ENCODE data around the gene NTSR1.

DNA sequence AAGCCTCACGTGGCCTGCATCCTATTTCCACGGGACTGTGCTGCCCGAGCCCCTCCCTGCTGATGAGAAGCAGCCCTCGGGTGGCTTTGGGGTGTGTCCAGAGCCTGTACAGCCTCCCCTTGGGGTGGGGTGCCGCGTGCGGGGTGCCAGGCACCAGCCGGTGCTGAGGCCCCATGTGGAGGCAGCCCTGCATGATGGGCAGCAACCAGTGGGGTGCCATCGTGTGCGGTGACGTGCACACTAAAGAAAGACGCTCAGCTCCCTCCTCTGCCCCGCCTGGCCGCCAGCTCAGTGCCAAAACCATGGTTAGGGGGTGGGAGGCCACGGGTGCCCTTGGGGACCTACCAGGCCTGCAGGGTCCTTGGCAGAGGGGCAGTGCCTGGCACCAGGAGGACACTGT, 26.2 kb downstream of the NTSR1 start:
- TF ChIP-seq EZH2phosphoT487 (IDR thresholded peaks at IDR 0.05; ENCODE audit: insufficient read depth, low read depth) (no peak), EZH2 (IDR thresholded peaks at IDR 0.05; ENCODE audit: insufficient read depth, poor library complexity, severe bottlenecking) (no peak)
